Activated CD4-positive, alpha-beta T cell treated with anti-CD3 and anti-CD28 coated beads, Interleukin-2, amount 50 U/mL, for 24 hours (primary cell): ENCODE measurements around the gene EHD4.

Experiments used
- DNase-seq, 2 donors: peaks; one replicate each; pipeline ENCODE4 v3.0.0-alpha.2; 2020; ENCODE audit warnings: low read depth in 1 of 2, low spot score in 1 of 2

The EHD4 gene

GRCh38 chr15:41958002-41958420 lies 14.3 kb downstream of the EHD4 start:
- DNase-seq, result no peak

- no peak for DNase-seq
Measured at GRCh38 chr15:41957021-41957897, 15.1 kb downstream of the EHD4 start.

- no peak for DNase-seq
Measured at GRCh38 chr15:41955807-41956525, 16.4 kb downstream of the EHD4 start.

GRCh38 chr15:41955100-41955499 lies 17.3 kb downstream of the EHD4 start:
- DNase-seq, result no peak

- DNase-seq, result no peak
Measured at GRCh38 chr15:41954036-41954435, 18.3 kb downstream of the EHD4 start.

- DNase-seq, result no peak
Measured at GRCh38 chr15:41952013-41952563, 20.3 kb downstream of the EHD4 start.

GRCh38 chr15:41951571-41951970 lies 20.8 kb downstream of the EHD4 start:
- DNase-seq, result no peak

GRCh38 chr15:41950489-41950888 lies 21.9 kb downstream of the EHD4 start:
- DNase-seq, result no peak

DNA sequence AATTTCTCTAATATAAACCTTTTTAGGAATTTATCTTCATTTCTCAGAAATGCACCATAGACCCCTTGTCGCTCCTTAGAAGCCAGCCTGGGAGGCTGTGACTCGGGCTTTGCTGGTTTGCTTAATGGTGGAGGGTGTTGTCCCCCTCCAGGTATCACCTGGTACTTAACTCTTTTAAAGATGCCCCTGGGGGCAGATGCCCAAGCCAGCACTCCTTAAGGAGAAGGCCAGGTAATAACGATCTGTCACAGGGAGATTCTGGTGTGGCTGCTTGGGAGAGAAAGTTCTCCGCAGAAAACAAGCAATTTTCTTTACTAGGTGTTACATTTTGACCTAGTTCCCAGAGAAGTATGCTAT lies 22.3 kb downstream of the EHD4 start:
- DNase-seq, result no peak

DNA sequence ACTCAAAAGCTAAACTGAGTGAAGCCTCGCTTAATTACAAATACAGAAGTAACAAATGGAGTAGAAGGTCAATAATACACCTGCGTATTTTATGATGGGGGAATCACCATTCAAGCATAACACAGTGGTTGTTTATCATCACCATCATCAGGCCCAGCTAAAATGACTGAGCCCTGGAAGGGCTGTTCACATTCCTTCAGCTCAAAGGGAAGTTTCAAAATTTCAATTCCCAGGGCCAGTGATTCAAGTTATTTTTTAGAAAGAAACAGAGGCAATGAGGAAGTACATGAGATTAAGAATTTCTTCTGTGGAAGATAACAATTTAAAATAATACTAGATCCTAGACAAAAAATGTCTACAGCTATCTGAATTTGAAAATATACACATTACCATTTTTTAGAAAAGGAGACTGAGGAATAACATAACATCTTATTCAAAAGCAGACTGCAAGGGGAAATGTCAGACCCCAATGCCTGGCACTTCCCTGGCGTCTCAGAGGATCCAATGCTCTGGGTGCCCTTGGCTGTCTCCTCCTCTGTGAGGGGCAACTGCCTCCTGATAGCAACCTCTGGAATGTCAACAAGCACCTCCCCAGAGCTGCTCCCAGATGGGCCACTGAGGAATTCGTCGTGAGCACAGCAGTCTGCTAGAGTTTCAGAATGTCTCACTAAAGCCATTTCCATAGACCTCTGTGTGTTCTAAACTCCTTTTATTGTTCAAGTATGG lies 22.8 kb downstream of the EHD4 start:
- no peak for DNase-seq

DNA sequence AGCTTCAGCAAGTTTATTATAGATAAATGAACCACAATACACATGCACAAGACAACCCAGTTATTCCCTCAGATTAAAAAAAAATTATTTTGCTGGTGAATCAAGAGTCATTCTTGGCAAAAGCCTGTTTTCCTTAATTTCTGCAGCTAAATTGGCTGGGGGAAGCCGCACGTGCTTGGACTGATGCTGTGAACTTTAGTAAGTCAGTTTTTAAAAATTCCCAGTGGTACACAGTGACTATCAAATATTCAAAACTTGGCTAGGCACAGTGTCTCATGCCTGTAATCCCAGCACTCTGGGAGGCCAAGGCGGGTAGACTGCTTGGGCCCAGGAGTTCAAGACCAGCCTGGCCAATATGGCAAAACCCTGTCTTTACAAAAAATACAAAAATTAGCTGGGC lies 23.9 kb downstream of the EHD4 start:
- no peak for DNase-seq

DNA sequence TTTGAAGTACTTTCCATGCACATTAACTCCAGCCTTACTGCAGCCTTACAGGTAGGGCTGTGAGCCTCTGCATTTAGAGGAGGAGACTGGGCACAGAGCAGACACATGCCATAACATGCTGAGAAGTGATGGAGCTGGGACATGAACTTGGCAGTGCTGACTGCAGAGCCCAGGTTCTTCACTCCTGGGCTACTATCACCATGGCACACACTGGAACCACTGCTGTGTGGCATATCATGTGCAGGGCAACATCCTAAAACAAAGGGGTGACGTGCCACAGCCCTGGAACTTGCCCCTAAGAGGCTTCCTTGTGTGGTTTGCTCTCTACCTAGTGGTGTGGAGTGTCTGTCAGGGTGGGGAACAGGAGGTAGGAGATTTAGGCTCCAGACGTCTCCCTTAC lies 25.4 kb downstream of the EHD4 start:
- DNase-seq, result no peak

DNA sequence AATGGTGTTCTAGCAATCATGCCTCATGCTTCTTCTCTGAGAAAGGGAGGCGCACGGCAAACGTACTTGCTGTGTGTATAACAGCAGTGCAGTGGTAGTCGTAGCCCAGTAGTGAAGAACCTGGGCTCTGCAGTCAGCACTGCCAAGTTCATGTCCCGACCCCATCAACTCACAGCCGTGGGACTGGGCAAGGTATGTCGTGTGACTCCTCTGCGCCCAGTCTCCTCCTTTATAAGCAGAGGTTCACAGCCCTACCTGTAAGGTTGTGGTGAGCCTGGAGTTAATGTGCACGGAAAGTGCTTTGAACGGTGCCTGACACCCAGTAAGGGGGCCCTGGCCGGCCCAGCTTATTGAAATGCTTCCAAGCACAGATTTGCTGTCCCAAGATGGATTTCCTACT lies 26.6 kb downstream of the EHD4 start:
- DNase-seq, result no peak

DNA sequence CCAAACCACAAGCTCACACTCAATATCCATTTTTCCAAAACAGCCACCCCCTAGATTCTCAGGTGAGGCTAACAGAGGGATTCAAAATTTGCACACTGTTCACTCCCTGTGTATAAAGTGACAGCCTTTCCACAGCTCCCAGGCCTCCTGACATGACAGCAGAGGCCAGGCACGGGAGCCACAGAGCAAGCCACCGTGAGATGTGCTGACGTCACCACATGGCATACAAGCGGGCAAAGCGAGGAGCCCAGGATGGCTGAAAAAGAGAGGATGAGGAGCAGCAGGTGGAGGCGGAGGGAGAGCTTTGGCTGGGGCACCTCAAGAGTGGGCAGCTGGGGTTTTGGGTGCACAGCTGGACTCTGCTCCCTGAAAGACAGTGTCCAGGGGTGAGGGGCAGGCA lies 27.1 kb downstream of the EHD4 start:
- no peak for DNase-seq

DNA sequence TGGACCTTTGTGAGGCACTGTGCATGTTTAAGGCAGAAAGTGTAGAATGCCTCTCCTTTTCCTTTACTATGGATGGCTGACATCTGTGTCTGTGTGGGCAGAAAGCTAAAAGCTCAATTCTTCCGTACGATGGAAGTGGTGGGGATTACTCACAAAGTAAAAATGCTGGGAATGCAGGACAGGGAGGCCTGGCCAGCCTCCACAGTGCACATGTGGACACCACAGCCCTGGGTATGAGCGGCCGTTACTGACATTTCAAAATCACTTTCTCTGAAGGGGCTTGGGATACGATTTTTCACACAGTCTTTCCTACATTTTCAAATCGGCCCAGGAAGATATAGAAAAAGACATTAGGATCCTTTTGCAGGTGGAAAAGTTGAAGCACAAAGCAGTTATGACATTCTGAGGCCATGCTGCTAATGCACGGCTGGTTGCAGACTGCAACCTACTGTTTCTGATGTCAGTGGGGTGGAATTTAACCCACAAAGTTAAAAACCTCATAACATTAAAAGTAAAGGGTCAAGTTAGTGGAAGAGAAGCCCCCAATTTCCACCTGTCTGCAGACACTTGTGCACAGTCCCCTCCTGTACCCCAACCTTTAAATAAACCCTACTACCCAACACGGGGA lies 27.9 kb downstream of the EHD4 start:
- no peak for DNase-seq

DNA sequence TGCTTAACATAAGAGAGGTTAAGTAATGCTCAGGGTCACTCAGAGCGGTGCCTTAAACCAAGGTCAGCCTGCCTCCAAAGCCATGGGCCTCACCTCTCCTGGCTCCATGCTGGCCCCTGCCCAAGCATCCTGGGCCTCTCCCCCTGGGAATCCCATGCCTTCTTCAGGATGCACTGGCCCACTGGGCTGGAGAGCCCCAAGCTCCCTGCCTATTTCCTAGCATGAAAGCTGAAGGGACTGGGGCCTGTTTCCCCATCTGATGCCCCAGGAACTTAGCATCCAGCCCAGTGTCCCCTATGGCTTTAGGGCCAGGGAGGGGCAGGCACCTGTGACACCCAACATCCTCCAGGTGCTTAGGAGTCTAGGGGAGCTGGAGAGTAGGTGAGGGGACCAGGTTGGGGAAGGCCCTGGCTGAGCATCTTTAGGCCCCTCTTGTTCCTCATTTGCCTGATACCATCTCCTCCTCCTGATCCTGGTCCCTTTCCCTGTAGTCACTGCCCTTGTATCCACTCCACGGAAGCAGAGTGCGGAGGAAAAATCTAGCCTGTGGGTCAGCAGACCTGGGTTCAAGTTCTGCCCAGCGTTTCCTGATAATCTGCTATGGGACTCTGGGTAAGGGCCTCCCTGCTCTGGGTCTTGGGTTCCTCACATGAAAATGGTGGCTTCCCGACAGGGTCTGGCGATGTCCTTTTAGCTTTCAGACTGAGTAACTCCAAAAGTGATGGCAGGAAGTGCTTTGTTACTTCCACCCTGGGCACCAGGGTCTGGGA lies 28.6 kb downstream of the EHD4 start:
- no peak for DNase-seq

GRCh38 chr15:41942886-41943285 lies 29.5 kb downstream of the EHD4 start:
- DNase-seq, result no peak

DNA sequence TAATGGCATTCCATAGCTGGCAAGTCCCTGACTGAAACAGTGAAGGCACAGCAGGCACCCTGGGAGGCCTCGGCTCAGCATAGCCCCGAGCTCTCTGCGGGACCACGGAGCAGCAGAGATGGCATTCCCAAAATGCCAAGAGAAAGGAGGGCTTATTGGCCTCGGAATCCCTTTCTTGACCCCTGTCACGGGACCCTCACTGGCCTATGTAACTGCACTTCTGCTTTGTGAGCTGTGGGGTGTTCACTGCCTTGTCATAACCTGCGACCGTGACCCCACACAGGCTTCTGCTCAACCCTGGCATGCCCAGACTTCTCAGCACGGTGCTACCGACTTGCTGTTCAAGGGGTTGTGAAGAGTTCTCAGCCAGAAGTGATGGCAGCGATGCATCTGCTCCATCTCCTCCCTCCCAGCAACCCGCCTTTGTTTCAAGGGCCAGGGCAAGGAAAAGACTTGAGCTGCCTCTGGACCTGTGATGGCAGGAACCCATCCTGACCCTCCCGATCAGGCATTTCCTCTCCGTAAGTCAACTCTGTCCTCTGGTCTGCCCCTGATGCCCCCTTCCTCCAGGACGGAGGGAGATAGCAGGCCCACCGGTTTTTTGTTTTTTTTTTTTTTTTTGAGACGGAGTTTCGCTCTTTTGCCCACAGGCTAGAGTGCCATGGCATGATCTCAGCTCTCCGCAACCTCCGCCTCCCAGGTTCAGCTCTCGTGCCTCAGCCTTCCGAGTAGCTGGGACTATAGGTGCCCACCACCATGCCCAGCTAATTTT lies 30.5 kb downstream of the EHD4 start:
- no peak for DNase-seq

DNA sequence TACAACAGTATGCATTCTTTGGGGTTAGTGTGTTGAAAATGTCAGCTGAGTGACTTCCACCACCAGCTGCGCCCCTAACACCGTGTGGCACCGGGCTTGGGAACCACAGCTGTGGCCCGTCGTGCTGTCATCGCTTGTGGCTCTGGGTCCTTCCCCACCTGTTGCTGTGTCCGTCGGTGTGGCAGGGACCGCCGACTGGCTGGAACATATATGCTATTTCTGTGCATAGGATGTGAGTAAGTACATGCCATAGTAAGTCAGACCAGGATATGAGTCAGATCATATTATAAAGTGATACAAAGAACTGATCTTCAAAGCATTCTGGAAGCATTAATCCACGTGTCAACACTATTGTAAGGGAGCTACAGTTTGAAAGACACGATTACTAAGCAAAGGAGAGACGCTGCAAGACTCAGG lies 31.9 kb downstream of the EHD4 start:
- DNase-seq, result peak; percentile 41 to 42

DNA sequence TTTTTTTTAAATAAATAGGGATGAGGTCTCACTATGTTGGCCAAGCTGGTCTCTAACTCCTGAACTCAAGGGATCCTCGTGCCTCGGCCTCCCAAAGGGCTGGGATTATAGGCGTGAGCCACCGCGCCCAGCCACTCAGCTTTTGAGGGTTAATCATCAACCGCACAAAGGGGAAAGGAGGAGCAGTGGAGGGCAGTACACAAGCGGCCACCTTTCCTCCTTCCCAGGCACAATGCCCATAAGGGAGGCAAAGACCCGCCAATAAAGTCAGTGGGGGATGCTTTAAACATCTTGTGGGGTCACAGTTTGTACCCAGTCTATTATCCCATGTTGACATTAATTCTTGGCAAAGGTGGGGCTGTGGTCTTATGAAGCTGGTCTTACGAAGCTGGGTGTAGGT lies 32.4 kb downstream of the EHD4 start:
- DNase-seq, result no peak
